Thyroid gland (tissue), 4 donors: ENCODE measurements around the gene CISTR. TPM values are rescaled to one million over a fixed set of nuclear protein-coding genes. Genes with fewer than 3 reads are reported as not detected.

ENCODE experiments used
- DNase-seq, 2 donors: peaks; one replicate each; pipeline ENCODE4 v3.0.0-alpha.2; 2019
- H3K27ac ChIP-seq, 3 donors: fragments of 200-600 bp; sonication (generic); 1 replicate in 2 of 3; 2 replicates in 1 of 3; pipeline ENCODE4 v1.5.1; 2016 to 2019; ENCODE audit warnings: mild to moderate bottlenecking in 1 of 3, moderate library complexity in 1 of 3
- H3K27me3 ChIP-seq: fragments of 200-600 bp; sonication (generic); one replicate; pipeline ENCODE4 v1.5.1; 2019
- H3K36me3 ChIP-seq, 2 donors: fragments of 200-600 bp; sonication (generic); one replicate each; pipeline ENCODE4 v1.5.1; 2016 to 2019
- H3K4me1 ChIP-seq, 2 donors: fragments of 200-600 bp; sonication (generic); one replicate each; pipeline ENCODE4 v1.5.1; 2017 to 2019
- H3K4me3 ChIP-seq, 3 donors: fragments of 200-600 bp; sonication (generic); replicated peaks in 1 of 3; 1 replicate in 2 of 3; 2 replicates in 1 of 3; pipeline ENCODE4 v1.5.1; 2016; ENCODE audit warnings: mild to moderate bottlenecking in 1 of 3
- H3K9me3 ChIP-seq: fragments of 200-600 bp; sonication (generic); one replicate; pipeline ENCODE4 v1.5.1; 2017
- CTCF ChIP-seq, 6 experiments: fragments of 200-600 bp in 3 of 6; fragments of 450-650 bp in 3 of 6; sonication (generic) in 3 of 6; IDR thresholded peaks; one replicate each; pipeline ENCODE4 v1.5.1; 2016 to 2019; ENCODE audit warnings: antibody characterized with exemption in 6 of 6, mild to moderate bottlenecking in 2 of 6, inconsistent platforms in 1 of 6, moderate library complexity in 1 of 6
- POLR2A ChIP-seq, 2 donors: fragments of 450-650 bp; IDR thresholded peaks; one replicate each; pipeline ENCODE4 v1.6.1; 2017; ENCODE audit warnings: antibody characterized with exemption in 2 of 2, mild to moderate bottlenecking in 2 of 2, moderate library complexity in 1 of 2
- WGBS, 2 donors: methylation state at CpG; one replicate each; pipeline ENCODE4 v1.1.5; 2017; 5-methylcytosine and 5-hydroxymethylcytosine counted together
- intact Hi-C: fragments of 100-400 bp; cut with DNase I; formaldehyde crosslinking; loops from one replicate; pipeline ENCODE4 v1.15.1; 2023
- total RNA-seq, 4 donors: library from RNA; depleted of rRNA; stranded (reverse); fragments of >200 nt; gene quantifications; one replicate each; pipeline ENCODE4 v1.2.3, GENCODE V29; 2016

The CISTR gene
- total RNA-seq, 4 donors from 2014 or later: not detected

GRCh38 chr12:53736592-53736991, 15.2 kb downstream of the CISTR start:
- peaks cover 8 to 20% of the 10 kb centered on the region in 2 donors for H3K4me1 ChIP-seq
- no peak for DNase-seq
- H3K27ac ChIP-seq: no peak overlapping the region
- peaks cover 12% of the 10 kb centered on the region for H3K27me3 ChIP-seq
- intact Hi-C loops: no loop called here
- H3K36me3 ChIP-seq: no peaks in the 10 kb centered on the region
- H3K4me3 ChIP-seq: no peak overlapping the region
- 89 to 91% methylated on average over 6 of the region's 6 CpGs for WGBS, 2 donors
- H3K9me3 ChIP-seq: no peaks in the 10 kb centered on the region
- no peak for TF ChIP-seq POLR2A (IDR thresholded peaks at IDR 0.05)
- TF ChIP-seq CTCF (IDR thresholded peaks at IDR 0.05): no peak

- Histone ChIP-seq H3K27me3 (peaks cover 10% of the 10 kb centered on the region), H3K36me3 (no peaks in the 10 kb centered on the region), H3K9me3 (no peaks in the 10 kb centered on the region), H3K4me1 (peaks cover 8 to 20% of the 10 kb centered on the region in 2 donors), H3K27ac (no peak overlapping the region), H3K4me3 (no peak overlapping the region)
- DNase-seq: peak in 1 of 2 donors; percentile 24
- intact Hi-C loops: no loop called here
- TF ChIP-seq POLR2A (IDR thresholded peaks at IDR 0.05): no peak
- no peak for TF ChIP-seq CTCF (IDR thresholded peaks at IDR 0.05)
- WGBS, 2 donors: 43 to 65% methylated on average over 1 to 2 of the region's 2 CpGs
Measured at GRCh38 chr12:53735556-53735955, 16.2 kb downstream of the CISTR start.

- Histone ChIP-seq H3K4me1 (peaks cover 6 to 13% of the 10 kb centered on the region in 2 donors), H3K36me3 (no peaks in the 10 kb centered on the region), H3K27me3 (peaks cover 3% of the 10 kb centered on the region), H3K9me3 (no peaks in the 10 kb centered on the region), H3K27ac (no peak overlapping the region), H3K4me3 (no peak overlapping the region)
- no peak for DNase-seq
- intact Hi-C loops: no loop called here
- TF ChIP-seq POLR2A (IDR thresholded peaks at IDR 0.05) (no peak), CTCF (IDR thresholded peaks at IDR 0.05) (no peak)
- 87 to 88% methylated on average over 9 of the region's 9 CpGs for WGBS, 2 donors
Measured at GRCh38 chr12:53734425-53734824, 17.4 kb downstream of the CISTR start.

- intact Hi-C loops: no loop called here
- Histone ChIP-seq H3K36me3 (no peaks in the 10 kb centered on the region), H3K27ac (no peak overlapping the region), H3K27me3 (no peaks in the 10 kb centered on the region), H3K4me3 (no peak overlapping the region), H3K4me1 (peaks cover 3 to 6% of the 10 kb centered on the region in 2 donors), H3K9me3 (no peaks in the 10 kb centered on the region)
- no peak for TF ChIP-seq POLR2A (IDR thresholded peaks at IDR 0.05)
- TF ChIP-seq CTCF (IDR thresholded peaks at IDR 0.05): no peak
- 58 to 72% methylated on average over 5 of the region's 5 CpGs for WGBS, 2 donors
- no peak for DNase-seq
Measured at GRCh38 chr12:53733807-53734200, 18.0 kb downstream of the CISTR start.

DNA sequence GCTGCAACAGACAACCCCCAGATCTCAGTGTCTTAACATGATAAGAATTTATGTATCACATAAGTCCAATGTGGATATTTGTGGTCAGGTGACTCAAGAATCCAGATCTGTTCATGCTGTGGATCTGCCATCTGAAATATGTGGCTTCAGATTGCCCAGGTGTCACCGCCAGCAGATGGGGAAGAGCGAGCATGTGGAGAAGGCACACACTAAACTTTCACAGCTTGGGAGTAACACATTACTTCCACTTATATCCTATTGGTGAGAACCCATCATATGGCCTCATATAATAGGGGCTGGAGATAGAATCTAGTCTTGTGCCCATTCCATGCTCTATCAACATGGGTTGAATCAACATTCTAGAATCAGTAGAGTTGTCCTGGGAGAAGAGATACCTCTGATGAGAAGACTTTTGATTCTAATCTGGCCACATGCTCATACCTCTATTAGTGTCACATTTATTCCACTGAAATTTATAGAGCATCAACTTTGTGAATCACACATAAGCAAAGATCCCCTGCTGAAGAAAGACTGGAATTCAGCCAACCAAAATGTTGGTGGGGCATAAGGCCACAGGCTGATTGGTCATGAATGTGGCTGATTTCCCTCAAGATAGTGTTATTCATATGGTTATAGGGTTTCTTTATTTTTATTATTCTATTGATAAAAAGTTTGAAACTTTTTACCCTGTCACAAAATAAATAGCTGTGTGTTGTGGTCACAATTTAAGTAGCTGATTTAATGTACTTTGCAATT, 18.6 kb downstream of the CISTR start:
- TF ChIP-seq CTCF (IDR thresholded peaks at IDR 0.05) (no peak), POLR2A (IDR thresholded peaks at IDR 0.05) (no peak)
- WGBS, 2 donors: 91 to 100% methylated on average over 2 of the region's 2 CpGs
- H3K27me3 ChIP-seq: no peaks in the 10 kb centered on the region
- H3K27ac ChIP-seq: no peak overlapping the region
- peaks cover under 1% of the 10 kb centered on the region in 2 donors for H3K4me1 ChIP-seq
- no peaks in the 10 kb centered on the region for H3K9me3 ChIP-seq
- intact Hi-C loops: no loop called here
- no peak overlapping the region for H3K4me3 ChIP-seq
- DNase-seq: no peak
- H3K36me3 ChIP-seq: no peaks in the 10 kb centered on the region
